SK-N-SH (cell line): ENCODE data around the gene PTGIS. TPM values are rescaled to one million over a fixed set of nuclear protein-coding genes. Genes with fewer than 3 reads are reported as not detected.

ENCODE experiments used
- CTCF ChIA-PET: fragments of 300-600, 350-600 bp; formaldehyde crosslinking; extraction: SDS; loops from one replicate; lab custom pipeline; 2021; lab: Yijun Ruan, JAX
- POLR2A ChIA-PET: fragments of 350-600 bp; sonication (Branson Sonifier 250); formaldehyde crosslinking; extraction: SDS; loops from one replicate; lab custom pipeline; 2020; ENCODE audit warnings: antibody characterized with exemption, inconsistent platforms; lab: Yijun Ruan, JAX
- DNase-seq: peaks from one replicate; pipeline ENCODE4 v3.0.0; 2012
- H2AFZ ChIP-seq: fragments of 200-600 bp; sonication (generic); 2 replicates; pipeline ENCODE4 v1.8.1; 2016; ENCODE audit warnings: antibody characterized with exemption, mild to moderate bottlenecking, low read depth
- H3F3A ChIP-seq: fragments of 200-600 bp; sonication (generic); replicated peaks from 2 replicates; pipeline ENCODE3; 2016; ENCODE audit warnings: antibody characterized with exemption, mild to moderate bottlenecking; ENCODE audit not compliant: insufficient read depth
- H3K27ac ChIP-seq, 2 experiments: fragments of 200-500 bp in 1 of 2; fragments of 200-600 bp in 1 of 2; sonication (Bioruptor generic) in 1 of 2; sonication (generic), shearing (Covaris generic) in 1 of 2; 2 replicates each; pipeline versions ENCODE4 v1.5.1 to v1.6.1; 2014 to 2016; ENCODE audit warnings: low read depth in 2 of 2, inconsistent platforms in 1 of 2, low read length in 1 of 2, mild to moderate bottlenecking in 1 of 2, mixed read lengths in 1 of 2
- H3K27me3 ChIP-seq: fragments of 200-600 bp; sonication (generic), shearing (Covaris generic); 2 replicates; pipeline ENCODE4 v1.6.1; 2016; ENCODE audit warnings: mixed run types; ENCODE audit not compliant: insufficient read depth
- H3K36me3 ChIP-seq, 2 experiments: fragments of 200-500 bp in 1 of 2; fragments of 200-600 bp in 1 of 2; sonication (Bioruptor generic) in 1 of 2; sonication (generic) in 1 of 2; replicated peaks in 1 of 2; 2 replicates each; pipeline versions ENCODE3 to v1.5.1; 2014 to 2016; ENCODE audit warnings: low read length in 1 of 2, mild to moderate bottlenecking in 1 of 2; ENCODE audit not compliant: insufficient read depth in 2 of 2, control insufficient read depth in 1 of 2
- H3K4me1 ChIP-seq, 2 experiments: fragments of 200-500 bp in 1 of 2; fragments of 200-600 bp in 1 of 2; sonication (Bioruptor generic) in 1 of 2; sonication (generic), shearing (Covaris generic) in 1 of 2; 2 replicates each; pipeline versions ENCODE4 v1.5.1 to v1.6.1; 2014 to 2016; ENCODE audit warnings: low read depth in 1 of 2, low read length in 1 of 2, mixed run types in 1 of 2; ENCODE audit not compliant: insufficient read depth in 2 of 2, control insufficient read depth in 1 of 2
- H3K4me2 ChIP-seq: fragments of 200-600 bp; sonication (generic), shearing (Covaris generic); 2 replicates; pipeline ENCODE4 v1.6.1; 2017; ENCODE audit warnings: mixed run types
- H3K4me3 ChIP-seq, 2 experiments: fragments of 200-500 bp in 1 of 2; fragments of 200-600 bp in 1 of 2; sonication (Bioruptor generic) in 1 of 2; sonication (generic), shearing (Covaris generic) in 1 of 2; 2 replicates each; pipeline versions ENCODE4 v1.5.1 to v1.8.1; 2014 to 2016; ENCODE audit warnings: low read depth in 2 of 2, inconsistent platforms in 1 of 2, low read length in 1 of 2, mild to moderate bottlenecking in 1 of 2, mixed read lengths in 1 of 2, moderate library complexity in 1 of 2
- H3K79me2 ChIP-seq: fragments of 200-600 bp; sonication (generic); 2 replicates; pipeline ENCODE4 v1.8.1; 2017; ENCODE audit warnings: mild to moderate bottlenecking; ENCODE audit not compliant: insufficient read depth
- H3K9ac ChIP-seq: fragments of 200-600 bp; sonication (generic); 2 replicates; pipeline ENCODE4 v1.6.1; 2017; ENCODE audit warnings: mixed run types
- H3K9me2 ChIP-seq: fragments of 200-600 bp; sonication (generic); 2 replicates; pipeline ENCODE4 v1.6.1; 2017; ENCODE audit warnings: mixed run types
- H3K9me3 ChIP-seq: fragments of 200-600 bp; sonication (generic); 2 replicates; pipeline ENCODE4 v1.6.1; 2017; ENCODE audit warnings: mixed run types, mild to moderate bottlenecking, moderate library complexity
- H4K20me1 ChIP-seq: fragments of 200-600 bp; sonication (generic); 2 replicates; pipeline ENCODE4 v1.6.1; 2017; ENCODE audit warnings: mild to moderate bottlenecking, mixed run types; ENCODE audit not compliant: insufficient read depth
- CHD2 ChIP-seq: fragments of 150-350 bp; IDR thresholded peaks from 2 replicates; pipeline ENCODE4 v1.6.1; 2018; ENCODE audit warnings: low read length; ENCODE audit not compliant: partially characterized antibody
- CTCF ChIP-seq: fragments of 200-600 bp; sonication (generic); IDR thresholded peaks from 2 replicates; pipeline ENCODE4 v1.6.1; 2017; ENCODE audit warnings: antibody characterized with exemption, mild to moderate bottlenecking, moderate library complexity
- EP300 ChIP-seq, 2 experiments: IDR thresholded peaks; 2 replicates each; pipeline versions ENCODE4 v1.4.0 to v1.6.1; 2012; ENCODE audit warnings: borderline replicate concordance in 1 of 2, low read depth in 1 of 2, low read length in 1 of 2
- FOSL2 ChIP-seq: IDR thresholded peaks from 2 replicates; pipeline ENCODE4 v1.4.0; 2012; ENCODE audit warnings: low read depth, mild to moderate bottlenecking, moderate library complexity, borderline replicate concordance
- MAX ChIP-seq: IDR thresholded peaks from 2 replicates; pipeline ENCODE4 v1.4.0; 2012; ENCODE audit warnings: low read depth
- MXI1 ChIP-seq: IDR thresholded peaks from 2 replicates; pipeline ENCODE4 v1.6.1; 2012; ENCODE audit warnings: mild to moderate bottlenecking, low read depth, low read length, improper control_type of control experiment
- NRF1 ChIP-seq: IDR thresholded peaks from 2 replicates; pipeline ENCODE4 v1.6.1; 2012; ENCODE audit warnings: low read depth, mild to moderate bottlenecking, low read length
- RAD21 ChIP-seq: IDR thresholded peaks from 2 replicates; pipeline ENCODE4 v1.6.1; 2012; ENCODE audit warnings: mild to moderate bottlenecking, low read length
- RCOR1 ChIP-seq: fragments of 150-350 bp; IDR thresholded peaks from 2 replicates; pipeline ENCODE4 v1.6.1; 2017; ENCODE audit warnings: antibody characterized with exemption, low read length
- SMC3 ChIP-seq: IDR thresholded peaks from 2 replicates; pipeline ENCODE4 v1.6.1; 2012; ENCODE audit warnings: low read depth, low read length, improper control_type of control experiment
- TAF1 ChIP-seq: IDR thresholded peaks from 2 replicates; pipeline ENCODE4 v1.6.1; 2012; ENCODE audit warnings: low read depth, mild to moderate bottlenecking, low read length, moderate library complexity, borderline replicate concordance
- WGBS: methylation state at CpG from one replicate; pipeline ENCODE4 v1.1.6; 2017; ENCODE audit warnings: low lambda C conversion rate; 5-methylcytosine and 5-hydroxymethylcytosine counted together
- polyA plus RNA-seq, 3 experiments: library from polyadenylated mRNA; depleted of rRNA; stranded (reverse); fragments of >200 nt; gene quantifications; 2 replicates each; pipeline ENCODE4 v1.2.3, GENCODE V29; 2012
- TF ChIP-seq, protein P1 (sequence below): IDR thresholded peaks from 2 replicates; pipeline ENCODE4; 2012
- TF ChIP-seq, protein P2 (sequence below): IDR thresholded peaks from 2 replicates; pipeline ENCODE4 v1.6.1; 2012; ENCODE audit warnings: mild to moderate bottlenecking, low read depth, low read length, moderate library complexity

Gene PTGIS
- polyA plus RNA-seq, 1 of the 3 experiments (the other 2 are of a cell fraction), result 1.0 TPM

GRCh38 chr20:49603209-49603627, 35.3 kb upstream of the PTGIS start:
- WGBS, result 64% methylated on average over 11 of the region's 11 CpGs
- Histone ChIP-seq H3F3A (no peaks in the 10 kb centered on the region), H3K9me3 (no peaks in the 10 kb centered on the region), H4K20me1 (no peaks in the 10 kb centered on the region), H3K4me2 (no peak overlapping the region), H3K4me3 (no peak overlapping the region), H3K9me2 (no peaks in the 10 kb centered on the region), H3K27me3 (0 out of 2 replicates have a peak, but pooled peaks cover 3% of the 10 kb centered on the region), H3K4me1 (peaks cover 0 to 6% of the 10 kb centered on the region in 2 experiments; a peak in 1 of 4 replicates), H3K27ac (no peak overlapping the region), H3K9ac (no peak overlapping the region), H3K36me3 (no peaks in the 10 kb centered on the region), H2AFZ (no peak overlapping the region), H3K79me2 (no peaks in the 10 kb centered on the region)
- TF ChIP-seq CTCF (peak; percentile 38), CHD2 (no peak), RCOR1 (no peak), RAD21 (peak; percentile 27), TAF1 (no peak), FOSL2 (no peak), SMC3 (peak; percentile 29; the same call in 1 of the 2 replicates)
- TF ChIP-seq, protein P1, sequence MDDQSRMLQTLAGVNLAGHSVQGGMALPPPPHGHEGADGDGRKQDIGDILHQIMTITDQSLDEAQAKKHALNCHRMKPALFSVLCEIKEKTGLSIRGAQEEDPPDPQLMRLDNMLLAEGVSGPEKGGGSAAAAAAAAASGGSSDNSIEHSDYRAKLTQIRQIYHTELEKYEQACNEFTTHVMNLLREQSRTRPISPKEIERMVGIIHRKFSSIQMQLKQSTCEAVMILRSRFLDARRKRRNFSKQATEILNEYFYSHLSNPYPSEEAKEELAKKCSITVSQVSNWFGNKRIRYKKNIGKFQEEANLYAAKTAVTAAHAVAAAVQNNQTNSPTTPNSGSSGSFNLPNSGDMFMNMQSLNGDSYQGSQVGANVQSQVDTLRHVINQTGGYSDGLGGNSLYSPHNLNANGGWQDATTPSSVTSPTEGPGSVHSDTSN, result peak; percentile 80
- ChIA-PET POLR2A (interaction anchor here (0.6 kb wide), 1 partner anchor 323 kb away, joined by 3 read pairs; no protein-coding TSS in a partner anchor), CTCF (interaction anchor here (0.6 to 18.3 kb wide), 8 partner anchors 24 to 341 kb away, joined by 3 to 556 read pairs (median 6); no protein-coding TSS in a partner anchor)
- peak; percentile 47 for DNase-seq

DNA sequence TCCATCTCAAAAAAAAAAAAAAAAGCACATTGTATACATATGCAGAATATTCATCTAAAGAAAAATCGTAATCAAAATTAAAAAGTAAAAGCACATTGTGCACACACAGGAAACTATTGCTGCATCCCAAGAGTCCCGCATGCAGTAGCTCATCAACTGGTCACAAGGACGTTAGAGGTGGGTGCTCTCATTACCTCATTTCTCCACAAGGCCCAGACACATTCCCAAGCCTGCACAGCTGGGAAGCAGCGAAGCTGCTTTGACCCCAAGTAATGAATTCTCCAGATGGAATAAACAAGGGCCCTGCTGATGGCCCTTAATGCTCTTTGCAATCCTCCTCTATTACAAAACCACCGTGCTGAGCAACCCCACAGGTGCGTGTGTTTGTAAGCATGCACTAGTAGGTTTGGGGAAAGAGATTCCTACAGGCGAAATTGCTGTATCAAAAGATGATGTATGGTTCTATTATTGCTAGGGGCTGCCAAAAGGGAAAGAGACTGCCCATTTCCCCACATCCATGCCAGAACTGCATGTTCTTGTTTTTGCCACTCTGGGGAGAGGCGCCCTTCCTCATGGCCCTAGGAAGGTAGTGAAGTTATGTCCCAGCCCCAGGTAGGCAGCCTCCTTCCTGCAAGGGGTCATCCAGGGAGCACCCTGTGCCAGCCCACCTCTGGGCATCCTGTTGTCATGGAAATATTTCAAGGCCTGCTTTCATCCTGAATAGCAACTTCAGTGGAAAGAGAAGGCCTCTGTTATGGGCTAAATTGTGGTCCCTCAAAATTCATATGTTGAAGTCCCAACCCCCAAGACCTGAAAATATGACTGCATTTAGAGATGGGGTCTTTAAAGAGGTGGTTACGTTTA, 34.6 kb upstream of the PTGIS start:
- H3K4me3 ChIP-seq, result no peak overlapping the region
- no peak overlapping the region for H2AFZ ChIP-seq
- DNase-seq, result no peak
- ChIA-PET CTCF (interaction anchor here (1.4 to 18.3 kb wide), 5 partner anchors 23 to 268 kb away, joined by 5 to 556 read pairs (median 6); no protein-coding TSS in a partner anchor), POLR2A (no interaction called here)
- H3K27ac ChIP-seq, result no peak overlapping the region
- H4K20me1 ChIP-seq, result no peaks in the 10 kb centered on the region
- no peaks in the 10 kb centered on the region for H3K9me3 ChIP-seq
- WGBS, result 90% methylated on average over 9 of the region's 9 CpGs
- H3F3A ChIP-seq, result no peaks in the 10 kb centered on the region
- H3K9me2 ChIP-seq, result no peaks in the 10 kb centered on the region
- TF ChIP-seq TAF1 (no peak), NRF1 (no peak), CHD2 (no peak), EP300 (IDR thresholded peaks at IDR 0.05; ENCODE audit: borderline replicate concordance in 1 of 2, low read depth in 1 of 2, low read length in 1 of 2) (no peak), MAX (no peak), MXI1 (no peak), CTCF (no peak)
- TF ChIP-seq, protein P2, sequence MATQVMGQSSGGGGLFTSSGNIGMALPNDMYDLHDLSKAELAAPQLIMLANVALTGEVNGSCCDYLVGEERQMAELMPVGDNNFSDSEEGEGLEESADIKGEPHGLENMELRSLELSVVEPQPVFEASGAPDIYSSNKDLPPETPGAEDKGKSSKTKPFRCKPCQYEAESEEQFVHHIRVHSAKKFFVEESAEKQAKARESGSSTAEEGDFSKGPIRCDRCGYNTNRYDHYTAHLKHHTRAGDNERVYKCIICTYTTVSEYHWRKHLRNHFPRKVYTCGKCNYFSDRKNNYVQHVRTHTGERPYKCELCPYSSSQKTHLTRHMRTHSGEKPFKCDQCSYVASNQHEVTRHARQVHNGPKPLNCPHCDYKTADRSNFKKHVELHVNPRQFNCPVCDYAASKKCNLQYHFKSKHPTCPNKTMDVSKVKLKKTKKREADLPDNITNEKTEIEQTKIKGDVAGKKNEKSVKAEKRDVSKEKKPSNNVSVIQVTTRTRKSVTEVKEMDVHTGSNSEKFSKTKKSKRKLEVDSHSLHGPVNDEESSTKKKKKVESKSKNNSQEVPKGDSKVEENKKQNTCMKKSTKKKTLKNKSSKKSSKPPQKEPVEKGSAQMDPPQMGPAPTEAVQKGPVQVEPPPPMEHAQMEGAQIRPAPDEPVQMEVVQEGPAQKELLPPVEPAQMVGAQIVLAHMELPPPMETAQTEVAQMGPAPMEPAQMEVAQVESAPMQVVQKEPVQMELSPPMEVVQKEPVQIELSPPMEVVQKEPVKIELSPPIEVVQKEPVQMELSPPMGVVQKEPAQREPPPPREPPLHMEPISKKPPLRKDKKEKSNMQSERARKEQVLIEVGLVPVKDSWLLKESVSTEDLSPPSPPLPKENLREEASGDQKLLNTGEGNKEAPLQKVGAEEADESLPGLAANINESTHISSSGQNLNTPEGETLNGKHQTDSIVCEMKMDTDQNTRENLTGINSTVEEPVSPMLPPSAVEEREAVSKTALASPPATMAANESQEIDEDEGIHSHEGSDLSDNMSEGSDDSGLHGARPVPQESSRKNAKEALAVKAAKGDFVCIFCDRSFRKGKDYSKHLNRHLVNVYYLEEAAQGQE, result no peak
- TF ChIP-seq, protein P1, result no peak
- H3K36me3 ChIP-seq, result no peaks in the 10 kb centered on the region
- H3K9ac ChIP-seq, result no peak overlapping the region
- peaks cover 0 to 6% of the 10 kb centered on the region in 2 experiments; a peak in 1 of 4 replicates for H3K4me1 ChIP-seq
- no peak overlapping the region for H3K4me2 ChIP-seq
- no peaks in the 10 kb centered on the region for H3K79me2 ChIP-seq
- no peaks in the 10 kb centered on the region for H3K27me3 ChIP-seq
